Mesenteric fat pad (tissue), 1 donor: ENCODE measurements around the gene CHST9. TPM values are rescaled to one million over a fixed set of nuclear protein-coding genes. Genes with fewer than 3 reads are reported as not detected.
"Not testable (repeated sequence)": the region's sequence is repeated elsewhere in the genome, so short reads cannot be mapped to it uniquely, and the experiment has no call there.

ENCODE experiments used
- DNase-seq: peaks from one replicate; pipeline ENCODE4 v3.0.0-alpha.2; 2020; ENCODE audit warnings: low spot score
- long read RNA-seq: library from polyadenylated mRNA; unstranded; transcript quantifications from one replicate; pipeline ENCODE4 v2.0.0, GENCODE V29; 2020
- total RNA-seq: library from RNA; stranded (reverse); fragmentation: NEBNext Ultra II Directional; extraction: Animal tissue kit (Norgen Biotek cat#: 25700); gene quantifications from one replicate; pipeline ENCODE4 v1.2.1, GENCODE V29; 2021
- donor health status: DM: yes; HTN: yes; CAD: no.

The CHST9 gene, protein sequence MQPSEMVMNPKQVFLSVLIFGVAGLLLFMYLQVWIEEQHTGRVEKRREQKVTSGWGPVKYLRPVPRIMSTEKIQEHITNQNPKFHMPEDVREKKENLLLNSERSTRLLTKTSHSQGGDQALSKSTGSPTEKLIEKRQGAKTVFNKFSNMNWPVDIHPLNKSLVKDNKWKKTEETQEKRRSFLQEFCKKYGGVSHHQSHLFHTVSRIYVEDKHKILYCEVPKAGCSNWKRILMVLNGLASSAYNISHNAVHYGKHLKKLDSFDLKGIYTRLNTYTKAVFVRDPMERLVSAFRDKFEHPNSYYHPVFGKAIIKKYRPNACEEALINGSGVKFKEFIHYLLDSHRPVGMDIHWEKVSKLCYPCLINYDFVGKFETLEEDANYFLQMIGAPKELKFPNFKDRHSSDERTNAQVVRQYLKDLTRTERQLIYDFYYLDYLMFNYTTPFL
- total RNA-seq = not detected
- long read RNA-seq = 0 reads

DNA sequence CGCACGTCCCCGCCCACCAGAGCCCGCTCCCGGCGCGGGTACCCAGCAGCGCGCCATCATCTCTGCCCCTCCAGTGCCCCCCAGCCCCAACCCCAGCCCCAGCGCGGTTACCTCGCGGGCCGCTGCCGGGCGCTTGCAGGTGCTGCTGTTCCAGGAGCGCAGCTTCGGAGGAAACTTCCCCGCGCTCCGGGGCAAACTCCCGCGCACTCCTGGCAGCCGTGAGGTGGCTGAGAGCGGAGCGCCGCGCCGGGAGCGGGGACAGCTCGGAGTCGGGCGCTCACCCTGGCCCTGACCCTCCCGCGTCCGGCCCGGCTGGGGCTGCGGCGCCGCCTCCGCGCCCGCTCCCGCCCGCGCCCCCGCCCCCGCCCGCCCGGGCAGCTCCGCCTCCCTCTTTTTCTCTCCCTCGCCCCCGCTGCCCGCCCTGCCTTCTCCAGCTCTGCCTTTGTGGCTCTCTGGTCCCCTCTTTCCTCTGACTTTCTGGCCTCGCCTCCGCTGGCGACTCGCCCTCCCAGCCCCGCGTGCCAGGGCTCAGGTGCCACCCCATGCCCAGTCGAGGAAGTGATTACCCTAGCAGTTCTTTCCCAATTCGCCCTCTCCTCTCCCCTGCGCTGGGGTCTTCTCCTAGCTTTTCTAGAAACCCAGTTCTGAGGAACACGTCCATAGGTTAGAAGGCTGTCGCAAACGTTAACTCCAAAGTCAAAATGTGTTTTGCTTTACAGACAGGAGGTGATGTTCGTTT, at the start of gene CHST9:
CHST9 (minus strand) TSS at position 284 of the 739 bp plus-strand sequence. CDS start 42,499 bp downstream, outside the sequence.
- DNase-seq = no peak

DNA sequence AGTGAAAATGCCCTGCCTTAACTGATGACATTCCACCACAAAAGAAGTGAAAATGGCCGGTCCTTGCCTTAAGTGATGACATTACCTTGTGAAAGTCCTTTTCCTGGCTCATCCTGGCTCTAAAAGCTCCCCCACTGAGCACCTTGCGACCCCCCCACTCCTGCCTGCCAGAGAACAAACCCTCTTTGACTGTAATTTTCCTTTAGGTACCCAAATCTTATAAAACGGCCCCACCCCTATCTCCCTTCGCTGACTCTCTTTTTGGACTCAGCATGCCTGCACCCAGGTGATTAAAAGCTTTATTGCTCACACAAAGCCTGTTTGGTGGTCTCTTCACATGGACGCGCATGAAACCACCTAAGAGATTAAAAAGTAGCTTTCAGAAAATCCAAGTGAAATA, 47.2 kb upstream of the CHST9 start:
- not testable (repeated sequence) for DNase-seq

GRCh38 chr18:27231671-27232070, 46.6 kb upstream of the CHST9 start:
- not testable (repeated sequence) for DNase-seq

- DNase-seq = not testable (repeated sequence)
These were observed 46.1 kb upstream of the CHST9 start for GRCh38 chr18:27231221-27231620.

GRCh38 chr18:27227721-27228120, 42.6 kb upstream of the CHST9 start:
- no peak for DNase-seq

DNA sequence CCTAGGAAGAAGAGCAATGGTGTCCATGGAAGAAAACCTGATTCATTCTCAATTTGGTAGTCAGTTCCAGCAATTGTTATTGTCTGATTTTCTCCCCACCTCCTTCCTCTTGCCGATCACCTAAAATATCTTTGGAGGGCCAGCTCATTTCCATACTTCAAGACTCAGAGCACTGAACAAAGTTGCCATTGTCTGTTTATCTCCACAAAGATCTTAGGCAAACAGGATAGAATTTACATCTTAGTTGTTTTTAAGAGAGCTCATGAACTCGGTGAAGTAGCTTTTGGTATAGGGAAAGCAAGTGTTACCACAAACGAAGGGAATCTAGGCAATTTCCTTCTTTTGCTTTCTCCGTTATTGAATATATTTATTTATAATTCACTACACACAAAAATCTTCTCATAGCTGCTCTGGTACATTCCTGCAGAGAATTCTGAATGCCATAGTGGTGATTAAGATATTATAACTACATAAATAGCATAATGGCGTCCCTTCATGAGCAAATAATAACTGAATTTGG, 41.5 kb upstream of the CHST9 start:
- DNase-seq = no peak

GRCh38 chr18:27225947-27226481, 40.9 kb upstream of the CHST9 start:
- no peak for DNase-seq

DNA sequence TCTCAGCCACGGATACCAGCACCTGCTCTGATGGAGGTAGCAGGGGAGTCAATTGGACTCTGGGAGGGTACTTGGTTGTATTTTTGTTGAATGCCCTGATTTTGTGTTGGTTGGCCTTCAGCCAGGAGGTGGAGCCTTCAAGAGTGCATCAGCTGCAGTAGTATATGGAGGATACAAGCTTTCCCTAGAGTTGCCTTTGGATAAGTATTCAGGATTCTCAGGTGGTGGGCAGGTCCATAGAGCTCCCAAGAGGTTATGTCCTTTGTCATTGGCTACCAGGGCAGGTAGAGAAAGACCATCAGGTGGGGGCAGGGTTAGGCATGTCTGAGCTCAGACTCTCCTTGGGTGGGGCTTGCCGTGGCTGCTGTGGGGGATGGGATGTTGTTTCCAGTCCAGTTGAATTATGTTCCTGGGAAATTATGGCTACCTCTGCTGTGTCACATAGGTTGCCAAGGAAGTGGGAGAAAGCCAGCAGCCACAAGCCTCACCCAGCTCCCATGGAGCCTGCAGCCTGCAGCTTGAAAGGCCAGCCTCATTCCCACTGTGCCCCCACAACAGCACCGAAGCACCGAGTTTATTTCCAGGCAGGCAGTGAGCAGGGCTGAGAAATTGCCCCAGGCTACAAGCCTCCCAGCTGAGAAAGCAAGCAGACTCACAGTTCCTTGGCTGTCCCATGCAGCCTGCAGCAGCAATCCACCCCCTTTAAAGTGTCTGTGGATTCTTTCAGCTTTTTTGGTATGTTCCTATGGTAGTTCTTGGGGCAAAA, 38.6 kb upstream of the CHST9 start:
- DNase-seq = no peak

DNA sequence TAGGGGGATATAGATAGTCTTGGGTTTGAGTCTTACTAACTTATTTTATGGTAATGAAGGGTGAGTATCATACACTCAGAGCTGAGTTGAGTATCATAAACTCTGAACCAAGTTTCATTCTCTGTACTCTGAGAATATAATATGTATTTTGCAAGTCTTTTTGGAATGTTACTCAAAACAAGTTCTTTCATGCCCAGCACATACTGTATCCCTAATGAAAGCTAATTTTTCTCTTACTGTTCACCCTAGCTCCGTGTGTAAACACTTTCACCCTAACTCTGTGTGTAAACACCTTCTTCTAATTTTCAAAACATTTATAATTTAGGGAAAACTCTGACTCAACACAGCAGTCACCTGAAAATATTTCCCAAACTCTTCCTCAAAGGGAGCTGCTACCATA, 29.7 kb upstream of the CHST9 start:
- no peak for DNase-seq

DNA sequence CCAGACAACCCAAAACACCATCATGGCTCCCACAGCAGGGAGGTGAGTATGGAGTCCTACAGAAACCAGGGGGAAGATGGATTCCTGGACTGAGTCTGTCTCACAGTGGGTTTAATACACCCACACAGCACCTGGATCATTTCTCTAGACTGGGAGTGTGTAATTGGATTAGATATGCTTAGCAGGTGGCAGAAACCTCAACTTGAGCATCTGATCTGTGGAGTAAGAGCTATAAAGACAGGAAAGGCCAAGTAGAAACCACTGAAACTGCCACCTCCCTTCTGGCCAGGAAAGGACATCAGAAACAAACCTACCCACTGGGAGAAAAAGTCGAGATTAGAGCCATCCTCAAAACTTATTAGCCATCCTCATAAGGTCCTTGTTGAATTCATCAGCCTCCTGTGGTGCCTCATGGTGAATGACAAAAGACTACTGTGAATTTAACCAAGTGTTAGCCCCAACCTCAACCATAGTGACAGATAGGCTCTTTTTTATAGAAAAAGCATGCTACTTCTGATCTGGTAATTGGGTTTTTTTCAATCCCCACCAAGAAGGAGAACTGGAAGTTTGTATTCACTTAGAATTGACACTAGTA, 28.1 kb upstream of the CHST9 start:
- DNase-seq = no peak

DNA sequence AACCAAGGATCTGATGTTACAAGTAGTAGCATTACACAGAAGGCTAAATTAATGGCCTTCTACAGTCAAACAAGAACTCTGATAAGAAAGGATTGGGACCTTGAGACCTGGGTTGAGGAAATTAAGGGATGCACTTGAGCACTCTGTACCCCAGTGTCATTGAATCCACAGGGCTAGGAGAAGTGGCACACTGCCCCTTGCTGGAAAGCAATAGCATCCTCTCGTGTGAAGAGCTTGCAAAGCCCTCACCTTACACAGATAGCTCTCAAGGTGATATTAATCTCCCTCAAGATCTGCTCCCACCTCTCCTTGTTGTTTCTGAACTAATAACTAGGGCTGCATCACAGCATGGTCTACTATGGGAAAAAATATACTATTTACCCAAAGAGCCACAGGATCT, 26.5 kb upstream of the CHST9 start:
- DNase-seq = no peak

DNA sequence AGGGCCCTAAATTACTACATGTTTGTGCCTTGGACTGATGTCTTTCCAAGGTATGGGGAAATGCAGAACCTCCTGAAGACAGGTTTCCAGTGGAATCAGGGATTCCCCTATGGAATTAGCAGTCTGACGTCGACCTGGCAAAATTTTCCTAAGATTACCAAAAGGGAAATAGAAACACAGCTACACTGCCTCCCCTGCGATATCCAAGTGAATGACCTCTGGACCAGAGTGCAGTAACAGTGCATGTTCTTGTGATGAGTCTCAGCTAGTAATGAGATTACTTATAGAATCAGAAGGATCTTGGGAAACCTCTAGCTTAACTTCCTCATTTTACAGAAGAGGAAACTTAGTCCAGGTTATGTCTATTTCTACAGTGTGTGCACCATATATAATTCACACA, 21.3 kb upstream of the CHST9 start:
- no peak for DNase-seq

DNA sequence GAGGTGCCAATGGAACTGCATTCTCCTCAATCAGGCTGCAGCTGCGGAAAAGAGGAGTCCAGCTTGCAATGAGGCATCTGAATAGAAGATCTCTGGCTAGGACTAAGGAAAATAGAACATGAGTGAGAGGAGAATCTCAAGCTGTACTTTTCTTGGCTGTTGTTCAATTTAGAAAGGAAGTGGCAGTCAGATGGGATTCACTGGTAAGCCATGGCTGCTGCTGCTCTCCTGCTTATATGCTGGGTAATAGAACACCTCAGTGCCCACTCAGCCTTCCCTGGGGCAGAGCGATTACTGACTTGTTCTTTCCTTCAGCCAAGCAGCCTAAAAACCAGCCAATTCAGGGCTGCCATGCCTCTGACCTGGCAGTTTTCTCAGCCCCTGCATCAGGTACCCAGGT, 17.6 kb upstream of the CHST9 start:
- no peak for DNase-seq

DNA sequence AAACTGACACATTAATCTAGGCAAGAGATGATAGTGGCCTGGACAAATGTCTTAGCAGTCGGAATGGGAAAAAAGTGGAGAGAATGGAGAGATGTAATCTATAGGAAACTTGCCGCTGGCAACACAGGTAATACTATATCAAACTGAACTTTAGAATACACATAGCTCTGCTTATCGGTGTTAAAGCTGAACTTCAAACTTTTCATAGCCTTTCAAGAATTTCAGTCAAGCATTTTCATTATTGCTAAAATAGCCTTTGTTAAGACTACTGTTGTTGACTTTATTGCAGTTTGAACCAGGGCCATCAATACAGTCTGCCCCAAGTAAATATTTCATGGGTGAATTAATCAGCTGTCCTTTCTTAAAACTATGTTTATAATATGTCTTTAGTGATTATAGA, 12.9 kb upstream of the CHST9 start:
- DNase-seq = no peak

DNA sequence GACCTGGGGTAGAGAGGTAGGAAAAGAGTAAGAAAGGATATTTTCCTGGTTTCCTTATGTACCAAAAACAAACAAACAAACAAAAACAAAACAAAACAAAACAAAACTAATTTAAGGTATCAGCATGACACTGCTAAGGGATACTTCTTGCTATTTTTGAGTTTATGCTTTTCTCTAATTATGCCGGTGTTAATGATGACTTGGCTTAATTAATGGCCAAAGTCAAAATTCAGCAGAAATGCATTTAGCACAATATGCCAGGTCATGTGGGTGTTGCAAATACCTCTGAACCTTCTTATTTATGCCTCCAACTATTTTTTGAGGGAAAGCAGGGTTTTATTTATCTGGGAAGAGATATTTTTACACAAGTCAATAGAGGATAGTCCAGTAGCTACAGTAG, 3.2 kb upstream of the CHST9 start:
- DNase-seq = no peak

- no peak for DNase-seq
These were observed 789 bp upstream of the CHST9 start for GRCh38 chr18:27185897-27186296.

GRCh38 chr18:27184115-27185024, 738 bp downstream of the CHST9 start:
- no peak for DNase-seq

GRCh38 chr18:27181726-27182125, 3.4 kb downstream of the CHST9 start:
- DNase-seq = no peak

- DNase-seq = no peak
These were observed 6.7 kb downstream of the CHST9 start for GRCh38 chr18:27178424-27178823.

DNA sequence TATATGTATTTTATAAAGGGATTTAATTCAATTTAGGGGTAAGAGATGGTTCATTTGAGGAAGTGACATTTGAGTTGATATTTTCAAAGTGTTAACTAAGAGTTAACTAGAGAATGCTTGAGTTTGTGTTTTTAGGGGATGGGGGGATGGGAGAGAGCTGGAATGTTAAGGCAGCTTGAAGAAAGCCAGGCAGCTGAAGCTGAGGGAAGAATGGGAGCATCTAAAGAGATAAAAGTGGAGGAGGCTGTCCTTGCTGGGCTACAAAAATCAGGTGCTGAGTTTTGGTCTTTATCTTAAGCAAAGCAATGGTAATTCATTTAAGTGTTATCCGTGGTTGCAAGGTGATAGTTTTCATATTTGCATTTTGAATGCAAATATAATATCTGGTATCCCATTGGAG, 9.2 kb downstream of the CHST9 start:
- no peak for DNase-seq
